H1 (cell line): ENCODE measurements around the gene KLF7. TPM values are rescaled to one million over a fixed set of nuclear protein-coding genes. Genes with fewer than 3 reads are reported as not detected.

Experiments used
- CHD2 ChIP-seq: IDR thresholded peaks from 2 replicates; pipeline ENCODE4 v1.6.1; 2012; ENCODE audit warnings: low read length, improper control_type of control experiment
- CREB1 ChIP-seq: IDR thresholded peaks from 2 replicates; pipeline ENCODE4 v1.6.1; 2012; ENCODE audit warnings: inconsistent platforms
- POLR2A ChIP-seq, 2 experiments: IDR thresholded peaks; 1 replicate in 1 of 2; 2 replicates in 1 of 2; pipeline ENCODE4 v1.6.1; 2011; ENCODE audit warnings: low read depth in 2 of 2, low read length in 2 of 2, mild to moderate bottlenecking in 2 of 2; ENCODE audit errors: control extremely low read depth in 1 of 2
- SIRT6 ChIP-seq: IDR thresholded peaks from one replicate; pipeline ENCODE4 v1.7.1; 2012; ENCODE audit warnings: low read length, inconsistent platforms
- SRF ChIP-seq: IDR thresholded peaks from 2 replicates; pipeline ENCODE4 v1.6.1; 2011; ENCODE audit warnings: mild to moderate bottlenecking, low read depth, low read length, moderate library complexity
- TBP ChIP-seq: IDR thresholded peaks from 2 replicates; pipeline ENCODE4 v1.6.1; 2011; ENCODE audit warnings: low read depth, low read length, improper control_type of control experiment
- TCF12 ChIP-seq: IDR thresholded peaks from 2 replicates; pipeline ENCODE4 v1.6.1; 2011; ENCODE audit warnings: low read depth, mild to moderate bottlenecking, low read length
- polyA plus RNA-seq, 7 experiments: library from polyadenylated mRNA; depleted of rRNA in 3 of 7; stranded (reverse) in 5 of 7; unstranded in 2 of 7; fragments of >200 nt in 5 of 7; fragments of 200-250 nt in 2 of 7; gene quantifications; 1 replicate in 5 of 7; 2 replicates in 1 of 7; 4 replicates in 1 of 7; pipeline versions ENCODE4 v1.2.1 to v1.2.3, GENCODE V29; 2011 to 2013; ENCODE audit warnings: missing spikeins in 2 of 7, mixed read lengths in 2 of 7
- total RNA-seq: library from RNA; stranded (reverse); fragmentation: NEBNext Ultra II Directional; extraction: Animal tissue kit (Norgen Biotek cat#: 25700); gene quantifications from 2 replicates; pipeline ENCODE4 v1.2.1, GENCODE V29; 2021
- TF ChIP-seq, protein P1 (sequence below): fragments of 300-600 bp; sonication (generic); IDR thresholded peaks from 2 replicates; pipeline ENCODE4 v1.7.1; 2012; ENCODE audit warnings: low read length, moderate library complexity, mild to moderate bottlenecking, inconsistent platforms; ENCODE audit not compliant: insufficient replicate concordance
- TF ChIP-seq, protein P2 (sequence below), 3 experiments: IDR thresholded peaks; 1 replicate in 2 of 3; 2 replicates in 1 of 3; pipeline versions ENCODE4 v1.5.1 to v1.6.1; 2011; ENCODE audit warnings: low read length in 3 of 3, mild to moderate bottlenecking in 3 of 3, inconsistent platforms in 2 of 3, low read depth in 1 of 3, moderate library complexity in 1 of 3; ENCODE audit not compliant: insufficient read depth in 1 of 3; ENCODE audit errors: control extremely low read depth in 1 of 3
- TF ChIP-seq, protein P3 (sequence below): IDR thresholded peaks from 2 replicates; pipeline ENCODE4 v1.6.1; 2011; ENCODE audit warnings: low read depth, mild to moderate bottlenecking, low read length; ENCODE audit not compliant: insufficient read depth

The KLF7 gene
- total and polyA plus RNA-seq, 2 of the 8 experiments (the other 6 are each of a cell fraction or from before 2014, with no cell fraction given), result 9.6 to 23.3 TPM

DNA sequence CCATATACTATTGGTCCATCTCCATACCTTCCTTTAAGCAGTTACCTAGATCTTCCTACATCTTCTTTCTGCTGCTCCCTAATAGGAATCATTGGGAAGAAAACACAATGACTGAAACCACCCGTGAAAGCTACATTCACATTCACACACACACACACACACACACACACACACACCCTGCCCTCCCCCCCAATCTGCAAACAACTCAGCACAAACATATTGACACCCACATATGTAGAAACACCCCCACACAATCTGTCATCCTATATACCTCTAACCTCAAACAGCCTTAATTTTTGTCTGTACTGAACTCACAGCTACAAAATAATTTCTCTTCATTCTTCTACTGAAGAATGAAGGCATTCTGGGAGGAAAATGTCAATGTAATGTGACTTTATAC, 63.8 kb downstream of the KLF7 start (continued):
- TF ChIP-seq, protein P1, sequence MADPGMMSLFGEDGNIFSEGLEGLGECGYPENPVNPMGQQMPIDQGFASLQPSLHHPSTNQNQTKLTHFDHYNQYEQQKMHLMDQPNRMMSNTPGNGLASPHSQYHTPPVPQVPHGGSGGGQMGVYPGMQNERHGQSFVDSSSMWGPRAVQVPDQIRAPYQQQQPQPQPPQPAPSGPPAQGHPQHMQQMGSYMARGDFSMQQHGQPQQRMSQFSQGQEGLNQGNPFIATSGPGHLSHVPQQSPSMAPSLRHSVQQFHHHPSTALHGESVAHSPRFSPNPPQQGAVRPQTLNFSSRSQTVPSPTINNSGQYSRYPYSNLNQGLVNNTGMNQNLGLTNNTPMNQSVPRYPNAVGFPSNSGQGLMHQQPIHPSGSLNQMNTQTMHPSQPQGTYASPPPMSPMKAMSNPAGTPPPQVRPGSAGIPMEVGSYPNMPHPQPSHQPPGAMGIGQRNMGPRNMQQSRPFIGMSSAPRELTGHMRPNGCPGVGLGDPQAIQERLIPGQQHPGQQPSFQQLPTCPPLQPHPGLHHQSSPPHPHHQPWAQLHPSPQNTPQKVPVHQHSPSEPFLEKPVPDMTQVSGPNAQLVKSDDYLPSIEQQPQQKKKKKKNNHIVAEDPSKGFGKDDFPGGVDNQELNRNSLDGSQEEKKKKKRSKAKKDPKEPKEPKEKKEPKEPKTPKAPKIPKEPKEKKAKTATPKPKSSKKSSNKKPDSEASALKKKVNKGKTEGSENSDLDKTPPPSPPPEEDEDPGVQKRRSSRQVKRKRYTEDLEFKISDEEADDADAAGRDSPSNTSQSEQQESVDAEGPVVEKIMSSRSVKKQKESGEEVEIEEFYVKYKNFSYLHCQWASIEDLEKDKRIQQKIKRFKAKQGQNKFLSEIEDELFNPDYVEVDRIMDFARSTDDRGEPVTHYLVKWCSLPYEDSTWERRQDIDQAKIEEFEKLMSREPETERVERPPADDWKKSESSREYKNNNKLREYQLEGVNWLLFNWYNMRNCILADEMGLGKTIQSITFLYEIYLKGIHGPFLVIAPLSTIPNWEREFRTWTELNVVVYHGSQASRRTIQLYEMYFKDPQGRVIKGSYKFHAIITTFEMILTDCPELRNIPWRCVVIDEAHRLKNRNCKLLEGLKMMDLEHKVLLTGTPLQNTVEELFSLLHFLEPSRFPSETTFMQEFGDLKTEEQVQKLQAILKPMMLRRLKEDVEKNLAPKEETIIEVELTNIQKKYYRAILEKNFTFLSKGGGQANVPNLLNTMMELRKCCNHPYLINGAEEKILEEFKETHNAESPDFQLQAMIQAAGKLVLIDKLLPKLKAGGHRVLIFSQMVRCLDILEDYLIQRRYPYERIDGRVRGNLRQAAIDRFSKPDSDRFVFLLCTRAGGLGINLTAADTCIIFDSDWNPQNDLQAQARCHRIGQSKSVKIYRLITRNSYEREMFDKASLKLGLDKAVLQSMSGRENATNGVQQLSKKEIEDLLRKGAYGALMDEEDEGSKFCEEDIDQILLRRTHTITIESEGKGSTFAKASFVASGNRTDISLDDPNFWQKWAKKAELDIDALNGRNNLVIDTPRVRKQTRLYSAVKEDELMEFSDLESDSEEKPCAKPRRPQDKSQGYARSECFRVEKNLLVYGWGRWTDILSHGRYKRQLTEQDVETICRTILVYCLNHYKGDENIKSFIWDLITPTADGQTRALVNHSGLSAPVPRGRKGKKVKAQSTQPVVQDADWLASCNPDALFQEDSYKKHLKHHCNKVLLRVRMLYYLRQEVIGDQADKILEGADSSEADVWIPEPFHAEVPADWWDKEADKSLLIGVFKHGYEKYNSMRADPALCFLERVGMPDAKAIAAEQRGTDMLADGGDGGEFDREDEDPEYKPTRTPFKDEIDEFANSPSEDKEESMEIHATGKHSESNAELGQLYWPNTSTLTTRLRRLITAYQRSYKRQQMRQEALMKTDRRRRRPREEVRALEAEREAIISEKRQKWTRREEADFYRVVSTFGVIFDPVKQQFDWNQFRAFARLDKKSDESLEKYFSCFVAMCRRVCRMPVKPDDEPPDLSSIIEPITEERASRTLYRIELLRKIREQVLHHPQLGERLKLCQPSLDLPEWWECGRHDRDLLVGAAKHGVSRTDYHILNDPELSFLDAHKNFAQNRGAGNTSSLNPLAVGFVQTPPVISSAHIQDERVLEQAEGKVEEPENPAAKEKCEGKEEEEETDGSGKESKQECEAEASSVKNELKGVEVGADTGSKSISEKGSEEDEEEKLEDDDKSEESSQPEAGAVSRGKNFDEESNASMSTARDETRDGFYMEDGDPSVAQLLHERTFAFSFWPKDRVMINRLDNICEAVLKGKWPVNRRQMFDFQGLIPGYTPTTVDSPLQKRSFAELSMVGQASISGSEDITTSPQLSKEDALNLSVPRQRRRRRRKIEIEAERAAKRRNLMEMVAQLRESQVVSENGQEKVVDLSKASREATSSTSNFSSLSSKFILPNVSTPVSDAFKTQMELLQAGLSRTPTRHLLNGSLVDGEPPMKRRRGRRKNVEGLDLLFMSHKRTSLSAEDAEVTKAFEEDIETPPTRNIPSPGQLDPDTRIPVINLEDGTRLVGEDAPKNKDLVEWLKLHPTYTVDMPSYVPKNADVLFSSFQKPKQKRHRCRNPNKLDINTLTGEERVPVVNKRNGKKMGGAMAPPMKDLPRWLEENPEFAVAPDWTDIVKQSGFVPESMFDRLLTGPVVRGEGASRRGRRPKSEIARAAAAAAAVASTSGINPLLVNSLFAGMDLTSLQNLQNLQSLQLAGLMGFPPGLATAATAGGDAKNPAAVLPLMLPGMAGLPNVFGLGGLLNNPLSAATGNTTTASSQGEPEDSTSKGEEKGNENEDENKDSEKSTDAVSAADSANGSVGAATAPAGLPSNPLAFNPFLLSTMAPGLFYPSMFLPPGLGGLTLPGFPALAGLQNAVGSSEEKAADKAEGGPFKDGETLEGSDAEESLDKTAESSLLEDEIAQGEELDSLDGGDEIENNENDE, result no peak
- TF ChIP-seq, protein P2, sequence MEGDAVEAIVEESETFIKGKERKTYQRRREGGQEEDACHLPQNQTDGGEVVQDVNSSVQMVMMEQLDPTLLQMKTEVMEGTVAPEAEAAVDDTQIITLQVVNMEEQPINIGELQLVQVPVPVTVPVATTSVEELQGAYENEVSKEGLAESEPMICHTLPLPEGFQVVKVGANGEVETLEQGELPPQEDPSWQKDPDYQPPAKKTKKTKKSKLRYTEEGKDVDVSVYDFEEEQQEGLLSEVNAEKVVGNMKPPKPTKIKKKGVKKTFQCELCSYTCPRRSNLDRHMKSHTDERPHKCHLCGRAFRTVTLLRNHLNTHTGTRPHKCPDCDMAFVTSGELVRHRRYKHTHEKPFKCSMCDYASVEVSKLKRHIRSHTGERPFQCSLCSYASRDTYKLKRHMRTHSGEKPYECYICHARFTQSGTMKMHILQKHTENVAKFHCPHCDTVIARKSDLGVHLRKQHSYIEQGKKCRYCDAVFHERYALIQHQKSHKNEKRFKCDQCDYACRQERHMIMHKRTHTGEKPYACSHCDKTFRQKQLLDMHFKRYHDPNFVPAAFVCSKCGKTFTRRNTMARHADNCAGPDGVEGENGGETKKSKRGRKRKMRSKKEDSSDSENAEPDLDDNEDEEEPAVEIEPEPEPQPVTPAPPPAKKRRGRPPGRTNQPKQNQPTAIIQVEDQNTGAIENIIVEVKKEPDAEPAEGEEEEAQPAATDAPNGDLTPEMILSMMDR (IDR thresholded peaks at IDR 0.05; ENCODE audit: control extremely low read depth in 1 of 3, insufficient read depth in 1 of 3, low read depth in 1 of 3, low read length in 3 of 3), result no peak
- TF ChIP-seq SRF (no peak), SIRT6 (no peak), POLR2A (IDR thresholded peaks at IDR 0.05; ENCODE audit: control extremely low read depth in 1 of 2, low read depth in 2 of 2, low read length in 2 of 2) (no peak), CREB1 (no peak), TBP (no peak), CHD2 (no peak), TCF12 (no peak)
- TF ChIP-seq, protein P3, sequence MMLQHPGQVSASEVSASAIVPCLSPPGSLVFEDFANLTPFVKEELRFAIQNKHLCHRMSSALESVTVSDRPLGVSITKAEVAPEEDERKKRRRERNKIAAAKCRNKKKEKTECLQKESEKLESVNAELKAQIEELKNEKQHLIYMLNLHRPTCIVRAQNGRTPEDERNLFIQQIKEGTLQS, result no peak
